Suprapubic skin (tissue), 4 donors: Measurements from ENCODE around the gene XIRP1. TPM values are rescaled to one million over a fixed set of nuclear protein-coding genes. Genes with fewer than 3 reads are reported as not detected.

Experiments
- DNase-seq, 2 donors: peaks; one replicate each; pipeline ENCODE4 v3.0.0-alpha.2; 2019; ENCODE audit warnings: low spot score in 2 of 2
- H3K27ac ChIP-seq: fragments of 200-600 bp; sonication (generic); one replicate; pipeline ENCODE4 v1.5.1; 2019
- H3K27me3 ChIP-seq: fragments of 200-600 bp; sonication (generic); one replicate; pipeline ENCODE4 v1.5.1; 2019
- H3K36me3 ChIP-seq: fragments of 200-600 bp; sonication (generic); one replicate; pipeline ENCODE4 v1.5.1; 2019
- H3K4me1 ChIP-seq: fragments of 200-600 bp; sonication (generic); one replicate; pipeline ENCODE4 v1.5.1; 2019
- H3K4me3 ChIP-seq: fragments of 200-600 bp; sonication (generic); one replicate; pipeline ENCODE4 v1.5.1; 2019; ENCODE audit warnings: mild to moderate bottlenecking
- H3K9me3 ChIP-seq: fragments of 200-600 bp; sonication (generic); one replicate; pipeline ENCODE4 v1.5.1; 2019
- EP300 ChIP-seq: sonication (generic); formaldehyde crosslinking; IDR thresholded peaks from one replicate; pipeline ENCODE4 v1.6.1; 2017; ENCODE audit warnings: antibody characterized with exemption
- POLR2A ChIP-seq, 2 donors: fragments of 450-650 bp; IDR thresholded peaks; one replicate each; pipeline ENCODE4 v1.6.1; 2017; ENCODE audit warnings: antibody characterized with exemption in 2 of 2, mild to moderate bottlenecking in 2 of 2, moderate library complexity in 2 of 2
- POLR2AphosphoS5 ChIP-seq, 3 donors: sonication (generic); formaldehyde crosslinking; IDR thresholded peaks; one replicate each; pipeline ENCODE4 v1.6.1; 2017; ENCODE audit warnings: antibody characterized with exemption in 3 of 3
- WGBS: methylation state at CpG from one replicate; pipeline ENCODE4 v1.1.5; 2018; 5-methylcytosine and 5-hydroxymethylcytosine counted together
- total RNA-seq, 4 donors: library from RNA; depleted of rRNA; stranded (reverse); fragments of >200 nt; gene quantifications; one replicate each; pipeline ENCODE4 v1.1.0, GENCODE V29; 2016
- TF ChIP-seq, protein P1 (sequence below), 2 donors: fragments of 200-600 bp in 1 of 2; fragments of 450-650 bp in 1 of 2; sonication (generic) in 1 of 2; IDR thresholded peaks; one replicate each; pipeline ENCODE4 v1.5.1; 2016 to 2019; ENCODE audit warnings: antibody characterized with exemption in 2 of 2, mild to moderate bottlenecking in 1 of 2, moderate library complexity in 1 of 2

The XIRP1 gene
- total RNA-seq, 4 donors from 2014 or later = not detected

DNA sequence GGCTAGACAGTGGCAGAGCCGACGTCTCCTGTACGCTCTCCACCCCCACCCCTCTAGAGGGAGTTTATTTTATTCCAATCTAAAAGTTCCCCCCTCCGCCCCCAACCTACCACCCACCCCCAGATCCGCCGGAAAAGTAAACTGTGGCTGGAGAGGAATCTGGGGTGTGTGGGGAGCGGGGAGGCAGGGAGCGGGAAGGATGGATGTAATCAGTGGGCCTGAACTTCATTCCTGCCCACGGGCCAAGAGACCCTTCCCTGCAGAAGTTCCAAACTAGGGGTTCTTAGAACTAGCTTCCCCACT lies 38.5 kb downstream of the XIRP1 start:
- 65% methylated on average over 3 of the region's 9 CpGs for WGBS
- Histone ChIP-seq H3K27ac (peak overlapping the region; percentile 99), H3K36me3 (no peaks in the 10 kb centered on the region), H3K4me3 (peak overlapping the region; percentile 96), H3K4me1 (peaks cover 44% of the 10 kb centered on the region), H3K9me3 (no peaks in the 10 kb centered on the region), H3K27me3 (no peaks in the 10 kb centered on the region)
- no peak for DNase-seq
- TF ChIP-seq, protein P1, sequence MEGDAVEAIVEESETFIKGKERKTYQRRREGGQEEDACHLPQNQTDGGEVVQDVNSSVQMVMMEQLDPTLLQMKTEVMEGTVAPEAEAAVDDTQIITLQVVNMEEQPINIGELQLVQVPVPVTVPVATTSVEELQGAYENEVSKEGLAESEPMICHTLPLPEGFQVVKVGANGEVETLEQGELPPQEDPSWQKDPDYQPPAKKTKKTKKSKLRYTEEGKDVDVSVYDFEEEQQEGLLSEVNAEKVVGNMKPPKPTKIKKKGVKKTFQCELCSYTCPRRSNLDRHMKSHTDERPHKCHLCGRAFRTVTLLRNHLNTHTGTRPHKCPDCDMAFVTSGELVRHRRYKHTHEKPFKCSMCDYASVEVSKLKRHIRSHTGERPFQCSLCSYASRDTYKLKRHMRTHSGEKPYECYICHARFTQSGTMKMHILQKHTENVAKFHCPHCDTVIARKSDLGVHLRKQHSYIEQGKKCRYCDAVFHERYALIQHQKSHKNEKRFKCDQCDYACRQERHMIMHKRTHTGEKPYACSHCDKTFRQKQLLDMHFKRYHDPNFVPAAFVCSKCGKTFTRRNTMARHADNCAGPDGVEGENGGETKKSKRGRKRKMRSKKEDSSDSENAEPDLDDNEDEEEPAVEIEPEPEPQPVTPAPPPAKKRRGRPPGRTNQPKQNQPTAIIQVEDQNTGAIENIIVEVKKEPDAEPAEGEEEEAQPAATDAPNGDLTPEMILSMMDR (IDR thresholded peaks at IDR 0.05) = peak in 1 of 2 donors; percentile 12
- TF ChIP-seq POLR2AphosphoS5 (IDR thresholded peaks at IDR 0.05) (no peak), POLR2A (IDR thresholded peaks at IDR 0.05) (no peak), EP300 (no peak)

DNA sequence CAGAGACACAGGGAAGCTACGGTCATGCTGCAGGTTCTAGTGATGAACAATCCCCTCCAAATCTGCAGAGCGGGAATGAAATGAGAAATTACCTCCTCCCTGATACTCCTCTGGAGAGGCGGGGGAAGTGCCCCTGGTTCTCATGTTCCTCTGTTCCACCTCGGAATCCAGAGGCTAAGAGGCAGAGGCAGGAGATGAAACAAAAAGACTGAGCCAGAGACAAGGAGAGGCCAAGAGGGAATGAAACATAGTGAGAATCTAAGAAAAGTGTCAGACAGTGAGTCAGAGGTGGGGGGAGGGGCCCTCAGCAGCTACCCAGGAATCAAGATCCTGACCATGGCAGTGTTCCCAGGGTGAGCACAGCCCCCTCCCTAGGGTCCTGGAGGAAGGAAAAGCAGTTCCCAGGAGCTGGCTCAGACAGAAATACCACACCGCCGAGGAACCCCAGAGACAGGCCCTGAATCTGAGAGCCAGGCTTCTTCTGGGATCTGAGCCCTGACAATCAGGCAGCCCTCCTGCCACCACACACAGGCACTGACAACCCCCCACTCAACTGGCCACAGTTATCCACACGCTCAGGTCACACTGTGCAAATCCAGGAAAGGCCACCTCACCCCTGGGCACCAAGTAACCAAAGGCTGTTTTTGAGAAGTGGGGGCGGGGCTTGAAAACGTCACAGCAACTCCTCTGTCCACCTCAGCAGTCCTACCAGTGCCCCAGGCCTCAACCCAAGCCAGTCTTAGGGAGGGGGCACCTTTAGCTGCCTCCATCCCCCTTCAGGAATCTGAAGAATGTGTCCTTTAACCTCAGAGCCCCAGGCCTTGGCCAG lies 41.4 kb downstream of the XIRP1 start:
- no peaks in the 10 kb centered on the region for H3K27me3 ChIP-seq
- peaks cover 73% of the 10 kb centered on the region for H3K4me1 ChIP-seq
- peak in 1 of 2 donors; percentile 38 for TF ChIP-seq POLR2A (IDR thresholded peaks at IDR 0.05)
- TF ChIP-seq EP300 = no peak
- no peaks in the 10 kb centered on the region for H3K9me3 ChIP-seq
- DNase-seq = peak; percentile 90 to 95
- H3K36me3 ChIP-seq = peaks cover 5% of the 10 kb centered on the region
- 17% methylated on average over 9 of the region's 9 CpGs for WGBS
- H3K27ac ChIP-seq = peak overlapping the region; percentile 99
- H3K4me3 ChIP-seq = peak overlapping the region; percentile 96

DNA sequence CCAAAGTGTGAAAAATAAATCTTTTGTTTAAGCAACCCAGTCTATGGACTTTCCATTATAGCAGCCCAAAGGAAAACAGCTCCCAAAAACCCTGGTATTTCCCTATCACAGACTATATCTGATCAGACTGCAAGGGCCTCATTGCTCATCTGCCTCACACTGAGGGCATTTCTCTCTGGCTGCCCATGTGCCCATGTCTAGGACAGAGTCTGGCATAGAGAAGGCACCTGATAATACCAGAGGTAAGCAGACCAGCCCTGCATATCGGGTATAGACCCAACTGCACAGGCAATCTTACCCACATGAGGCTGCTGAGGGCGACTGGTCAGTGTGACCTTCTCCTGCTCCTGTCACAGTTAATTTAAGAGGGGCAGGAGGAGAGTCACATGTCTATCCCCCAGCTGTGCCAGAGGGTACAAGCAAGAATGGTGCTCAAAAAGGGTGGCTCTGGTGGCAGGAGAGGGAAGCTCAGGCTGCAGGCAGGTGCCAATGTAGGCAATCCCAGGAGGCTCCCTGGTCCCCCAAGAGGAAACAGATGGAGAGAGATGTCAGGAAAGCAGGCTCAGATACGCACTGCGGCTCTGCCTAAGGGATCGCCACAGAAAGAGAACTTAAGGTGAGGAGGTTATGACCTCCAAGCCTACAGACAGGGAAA lies 42.1 kb downstream of the XIRP1 start:
- 52% methylated on average over 5 of the region's 5 CpGs for WGBS
- DNase-seq = no peak
- H3K4me3 ChIP-seq = peak overlapping the region; percentile 96
- peak overlapping the region; percentile 99 for H3K27ac ChIP-seq
- H3K9me3 ChIP-seq = no peaks in the 10 kb centered on the region
- peaks cover 13% of the 10 kb centered on the region for H3K36me3 ChIP-seq
- H3K27me3 ChIP-seq = no peaks in the 10 kb centered on the region
- TF ChIP-seq POLR2AphosphoS5 (IDR thresholded peaks at IDR 0.05) = no peak
- TF ChIP-seq, protein P1 (IDR thresholded peaks at IDR 0.05) = no peak
- no peak for TF ChIP-seq EP300
- TF ChIP-seq POLR2A (IDR thresholded peaks at IDR 0.05) = no peak
- peaks cover 81% of the 10 kb centered on the region for H3K4me1 ChIP-seq

DNA sequence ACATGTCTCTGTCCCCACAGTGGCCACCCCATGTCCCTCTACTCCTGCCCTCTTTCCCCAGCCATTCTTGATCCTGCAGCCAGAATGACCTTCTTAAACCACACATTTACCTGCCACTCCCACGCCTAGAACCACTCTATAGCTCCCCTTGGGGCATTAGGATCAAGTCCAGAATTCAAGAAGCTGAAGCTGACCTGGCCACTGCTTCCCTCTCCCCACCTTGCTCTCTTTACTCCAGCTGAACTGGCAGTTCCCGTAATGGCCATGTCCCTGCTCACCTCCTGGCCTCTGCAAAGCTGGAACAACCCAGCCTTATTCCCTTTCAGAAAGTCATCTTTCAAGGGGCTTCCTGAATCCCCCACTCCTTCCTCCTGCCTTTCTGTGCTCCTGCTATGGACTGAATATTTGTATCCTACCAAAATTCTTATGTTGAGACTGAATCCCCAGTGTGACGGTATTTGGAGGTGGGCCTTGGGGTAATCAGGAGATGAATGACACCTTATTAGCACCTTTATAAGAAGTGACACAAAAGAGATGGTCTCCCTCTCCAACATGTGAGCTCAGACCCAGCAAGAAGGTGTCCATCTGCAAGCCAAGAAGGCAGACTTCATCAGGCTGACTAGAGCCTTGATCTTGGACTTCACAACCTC lies 42.8 kb downstream of the XIRP1 start:
- 71% methylated on average over 3 of the region's 3 CpGs for WGBS
- H3K4me3 ChIP-seq = peak overlapping the region; percentile 96
- peaks cover 19% of the 10 kb centered on the region for H3K36me3 ChIP-seq
- H3K27ac ChIP-seq = no peak overlapping the region
- TF ChIP-seq, protein P1 (IDR thresholded peaks at IDR 0.05) = no peak
- no peak for TF ChIP-seq POLR2AphosphoS5 (IDR thresholded peaks at IDR 0.05)
- no peak for TF ChIP-seq POLR2A (IDR thresholded peaks at IDR 0.05)
- peaks cover 87% of the 10 kb centered on the region for H3K4me1 ChIP-seq
- H3K9me3 ChIP-seq = no peaks in the 10 kb centered on the region
- H3K27me3 ChIP-seq = no peaks in the 10 kb centered on the region
- no peak for DNase-seq

DNA sequence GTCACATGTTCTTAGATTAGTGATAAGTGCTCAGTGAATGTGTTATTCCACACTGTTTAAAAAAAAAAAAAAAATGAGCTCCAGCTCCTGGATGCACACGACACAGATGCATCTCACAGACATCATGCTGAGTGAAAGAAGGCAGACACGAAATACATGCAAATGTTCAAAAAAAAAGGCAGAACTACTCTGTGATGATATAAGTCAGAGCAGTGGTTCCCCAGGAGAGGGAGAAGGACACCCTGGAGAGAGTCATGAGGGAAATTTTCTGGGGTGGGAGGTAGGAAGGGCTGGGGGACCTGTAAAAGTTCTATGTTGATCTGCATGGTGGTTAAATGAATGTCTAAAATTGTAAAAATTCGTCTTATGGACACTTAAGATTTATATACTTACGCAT lies 43.3 kb downstream of the XIRP1 start:
- no peak for TF ChIP-seq EP300
- TF ChIP-seq, protein P1 (IDR thresholded peaks at IDR 0.05) = no peak
- TF ChIP-seq POLR2A (IDR thresholded peaks at IDR 0.05) = no peak
- TF ChIP-seq POLR2AphosphoS5 (IDR thresholded peaks at IDR 0.05) = no peak
- Histone ChIP-seq H3K9me3 (no peaks in the 10 kb centered on the region), H3K27me3 (no peaks in the 10 kb centered on the region), H3K27ac (peak overlapping the region; percentile 72), H3K4me1 (peaks cover 90% of the 10 kb centered on the region), H3K4me3 (peak overlapping the region; percentile 96), H3K36me3 (peaks cover 25% of the 10 kb centered on the region)
- DNase-seq = no peak
- 55% methylated on average over 4 of the region's 4 CpGs for WGBS
